HepG2 (cell line): Measurements from ENCODE around the gene CEP76. TPM values are rescaled to one million over a fixed set of nuclear protein-coding genes. Genes with fewer than 3 reads are reported as not detected.

Source experiments
- GATA4 ChIP-seq: sonication (generic); IDR thresholded peaks from 2 replicates; pipeline ENCODE4 v1.6.1; 2016; ENCODE audit warnings: antibody characterized with exemption, low read depth, borderline replicate concordance
- GATAD1 ChIP-seq: IDR thresholded peaks from 2 replicates; pipeline ENCODE4 v1.6.1; 2016; ENCODE audit warnings: missing genetic modification reagents, missing compliant biosample characterization
- IKZF1 ChIP-seq: fragments of 450-650 bp; IDR thresholded peaks from 2 replicates; pipeline ENCODE4 v1.7.1; 2016
- JUN ChIP-seq: sonication (generic); formaldehyde crosslinking; IDR thresholded peaks from 2 replicates; pipeline ENCODE4 v1.4.0; 2020; ENCODE audit warnings: mild to moderate bottlenecking, missing genetic modification reagents
- LCORL ChIP-seq, 2 experiments: fragments of 450-650 bp in 1 of 2; sonication (generic) in 1 of 2; formaldehyde crosslinking in 1 of 2; IDR thresholded peaks; 2 replicates each; pipeline versions ENCODE4 v1.5.0 to v1.6.1; 2017 to 2020; ENCODE audit warnings: antibody characterized with exemption in 1 of 2, missing genetic modification reagents in 1 of 2
- RFX5 ChIP-seq: IDR thresholded peaks from 2 replicates; pipeline ENCODE4 v1.6.1; 2011; ENCODE audit warnings: low read depth, low read length, improper control_type of control experiment
- TAF15 ChIP-seq: fragments of 200-400 bp; formaldehyde crosslinking; IDR thresholded peaks from one replicate; pipeline ENCODE4 v1.6.1; 2018; ENCODE audit warnings: mild to moderate bottlenecking, low read depth, low read length; ENCODE audit not compliant: poor library complexity, severe bottlenecking
- TCF12 ChIP-seq, 2 experiments: fragments of 450-650 bp in 1 of 2; sonication (generic) in 1 of 2; formaldehyde crosslinking in 1 of 2; IDR thresholded peaks; 2 replicates each; pipeline versions ENCODE4 v1.6.1 to v1.8.0; 2017 to 2022; ENCODE audit warnings: antibody characterized with exemption in 1 of 2, mild to moderate bottlenecking in 1 of 2, missing genetic modification reagents in 1 of 2, moderate library complexity in 1 of 2
- ZNF343 ChIP-seq: sonication (generic); formaldehyde crosslinking; IDR thresholded peaks from 2 replicates; pipeline ENCODE4 v1.4.0; 2020; ENCODE audit warnings: mild to moderate bottlenecking, missing genetic modification reagents
- ZNF451 ChIP-seq: sonication (generic); formaldehyde crosslinking; IDR thresholded peaks from 2 replicates; pipeline ENCODE4 v1.5.0; 2020; ENCODE audit warnings: mild to moderate bottlenecking, missing genetic modification reagents
- ZNF549 ChIP-seq: sonication (generic); formaldehyde crosslinking; IDR thresholded peaks from 2 replicates; pipeline ENCODE4 v1.5.0; 2020; ENCODE audit warnings: missing genetic modification reagents
- ZNF607 ChIP-seq: sonication (generic); formaldehyde crosslinking; IDR thresholded peaks from 2 replicates; pipeline ENCODE4 v1.5.1; 2020; ENCODE audit warnings: missing genetic modification reagents, mild to moderate bottlenecking, borderline replicate concordance
- ZNF709 ChIP-seq: sonication (generic); formaldehyde crosslinking; IDR thresholded peaks from 2 replicates; pipeline ENCODE4 v1.5.0; 2020; ENCODE audit warnings: mild to moderate bottlenecking, missing genetic modification reagents
- ZNF773 ChIP-seq: sonication (generic); formaldehyde crosslinking; IDR thresholded peaks from 2 replicates; pipeline ENCODE4 v1.4.0; 2020; ENCODE audit warnings: missing genetic modification reagents, borderline replicate concordance
- polyA plus RNA-seq, 8 experiments: library from polyadenylated mRNA; depleted of rRNA in 3 of 8; stranded (reverse) in 7 of 8; unstranded in 1 of 8; fragments of >200 nt; fragmentation: Illumina TruSeq in 4 of 8; extraction: Trizol in 4 of 8; gene quantifications; 2 replicates each; pipeline versions ENCODE4 v1.2.1 to v1.2.3, GENCODE V29; 2011 to 2016; ENCODE audit warnings: low read depth in 4 of 8, missing spikeins in 1 of 8, mixed read lengths in 1 of 8; ENCODE audit not compliant: insufficient read depth in 1 of 8
- total RNA-seq, 5 experiments: library from RNA; depleted of rRNA; stranded (reverse); fragments of >200 nt; fragmentation: Illumina TruSeq; extraction: Trizol; gene quantifications; 2 replicates each; pipeline ENCODE4 v1.2.3, GENCODE V29; 2016; ENCODE audit warnings: low read depth in 1 of 5
- TF ChIP-seq, protein P1 (sequence below): sonication (generic); formaldehyde crosslinking; IDR thresholded peaks from 2 replicates; pipeline ENCODE4 v1.5.1; 2020; ENCODE audit warnings: missing genetic modification reagents, mild to moderate bottlenecking, borderline replicate concordance
- TF ChIP-seq, protein P2 (sequence below): IDR thresholded peaks from 2 replicates; pipeline ENCODE4 v1.6.1; 2012; ENCODE audit warnings: low read depth, low read length, improper control_type of control experiment
- TF ChIP-seq, protein P3 (sequence below): sonication (generic); formaldehyde crosslinking; IDR thresholded peaks from 2 replicates; pipeline ENCODE4 v1.4.0; 2020; ENCODE audit warnings: missing genetic modification reagents
- TF ChIP-seq, protein P4 (sequence below): sonication (generic); formaldehyde crosslinking; conservative IDR thresholded peaks from 2 replicates; pipeline ENCODE4 v1.5.0; 2020; ENCODE audit warnings: missing genetic modification reagents

Gene CEP76
- total and polyA plus RNA-seq, 2 of the 13 experiments (the other 11 are each of a cell fraction or from before 2014, with no cell fraction given): 13.9 to 15.1 TPM

DNA sequence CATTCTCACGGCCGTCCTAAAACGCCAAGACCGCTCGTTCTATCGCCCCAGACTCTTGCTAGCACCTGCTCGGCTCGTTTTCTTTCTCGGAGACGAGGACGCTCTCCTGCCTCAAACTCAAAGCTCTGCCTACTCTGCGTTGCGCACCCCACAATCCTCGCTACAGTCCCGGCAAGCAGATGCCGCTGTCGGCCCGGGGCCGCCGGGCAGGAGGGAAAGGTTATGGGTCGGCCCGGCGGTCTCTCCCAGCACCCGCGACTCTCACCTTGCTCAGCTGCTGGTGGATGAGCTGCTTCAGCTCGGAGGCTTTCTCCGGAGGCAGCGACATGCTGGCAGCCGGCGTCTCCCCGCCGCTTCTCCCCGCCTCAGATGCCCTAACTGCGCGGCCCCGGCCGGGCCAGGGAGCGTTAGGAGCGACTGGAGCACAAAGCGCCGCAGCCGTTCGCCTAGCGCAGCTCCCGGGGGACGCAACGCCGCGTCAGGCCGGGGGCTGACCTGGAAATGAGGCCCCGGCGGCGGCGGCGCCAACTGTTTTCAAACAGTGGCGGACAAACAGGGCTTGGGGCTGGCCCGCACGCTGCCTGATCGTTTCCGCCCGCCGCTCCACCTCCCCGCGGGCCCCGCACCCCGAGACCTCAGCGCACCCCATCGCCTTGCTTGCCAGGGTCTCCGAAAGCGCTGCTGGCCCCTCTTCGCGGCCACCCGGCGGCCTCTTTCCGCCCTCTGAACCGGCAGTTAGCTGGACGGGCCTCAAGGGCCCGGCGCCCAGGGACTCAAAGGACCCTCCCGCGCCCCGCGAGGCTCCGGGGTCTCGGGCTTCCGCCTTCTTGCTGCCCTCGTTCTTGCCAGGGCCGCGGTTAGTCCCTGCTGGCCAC, at the start of gene CEP76, which contains the start of gene PSMG2 (continued):
- TF ChIP-seq GATA4: peak; percentile 42; the same call in 1 of the 2 replicates
- TF ChIP-seq JUN (CRISPR knock-in tag): no peak
- TF ChIP-seq RFX5: no peak
- TF ChIP-seq ZNF549 (CRISPR knock-in tag): no peak
- TF ChIP-seq TCF12 (IDR thresholded peaks at IDR 0.05): no peak
- TF ChIP-seq TCF12 (CRISPR knock-in tag; IDR thresholded peaks at IDR 0.05): no peak
- no peak for TF ChIP-seq TAF15
- peak; percentile 61 for TF ChIP-seq ZNF709
- no peak for TF ChIP-seq IKZF1
- TF ChIP-seq LCORL (IDR thresholded peaks at IDR 0.05): no peak
- peak; percentile 62 for TF ChIP-seq LCORL (CRISPR knock-in tag; IDR thresholded peaks at IDR 0.05)
- TF ChIP-seq, protein P1, sequence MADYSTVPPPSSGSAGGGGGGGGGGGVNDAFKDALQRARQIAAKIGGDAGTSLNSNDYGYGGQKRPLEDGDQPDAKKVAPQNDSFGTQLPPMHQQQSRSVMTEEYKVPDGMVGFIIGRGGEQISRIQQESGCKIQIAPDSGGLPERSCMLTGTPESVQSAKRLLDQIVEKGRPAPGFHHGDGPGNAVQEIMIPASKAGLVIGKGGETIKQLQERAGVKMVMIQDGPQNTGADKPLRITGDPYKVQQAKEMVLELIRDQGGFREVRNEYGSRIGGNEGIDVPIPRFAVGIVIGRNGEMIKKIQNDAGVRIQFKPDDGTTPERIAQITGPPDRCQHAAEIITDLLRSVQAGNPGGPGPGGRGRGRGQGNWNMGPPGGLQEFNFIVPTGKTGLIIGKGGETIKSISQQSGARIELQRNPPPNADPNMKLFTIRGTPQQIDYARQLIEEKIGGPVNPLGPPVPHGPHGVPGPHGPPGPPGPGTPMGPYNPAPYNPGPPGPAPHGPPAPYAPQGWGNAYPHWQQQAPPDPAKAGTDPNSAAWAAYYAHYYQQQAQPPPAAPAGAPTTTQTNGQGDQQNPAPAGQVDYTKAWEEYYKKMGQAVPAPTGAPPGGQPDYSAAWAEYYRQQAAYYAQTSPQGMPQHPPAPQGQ (CRISPR knock-in tag): no peak
- TF ChIP-seq ZNF451 (CRISPR knock-in tag): peak; percentile 24; the same call in 1 of the 2 replicates
- TF ChIP-seq, protein P2, sequence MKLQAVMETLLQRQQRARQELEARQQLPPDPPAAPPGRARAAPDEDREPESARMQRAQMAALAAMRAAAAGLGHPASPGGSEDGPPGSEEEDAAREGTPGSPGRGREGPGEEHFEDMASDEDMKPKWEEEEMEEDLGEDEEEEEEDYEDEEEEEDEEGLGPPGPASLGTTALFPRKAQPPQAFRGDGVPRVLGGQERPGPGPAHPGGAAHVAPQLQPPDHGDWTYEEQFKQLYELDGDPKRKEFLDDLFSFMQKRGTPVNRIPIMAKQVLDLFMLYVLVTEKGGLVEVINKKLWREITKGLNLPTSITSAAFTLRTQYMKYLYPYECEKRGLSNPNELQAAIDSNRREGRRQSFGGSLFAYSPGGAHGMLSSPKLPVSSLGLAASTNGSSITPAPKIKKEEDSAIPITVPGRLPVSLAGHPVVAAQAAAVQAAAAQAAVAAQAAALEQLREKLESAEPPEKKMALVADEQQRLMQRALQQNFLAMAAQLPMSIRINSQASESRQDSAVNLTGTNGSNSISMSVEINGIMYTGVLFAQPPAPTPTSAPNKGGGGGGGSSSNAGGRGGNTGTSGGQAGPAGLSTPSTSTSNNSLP: no peak
- TF ChIP-seq, protein P3, sequence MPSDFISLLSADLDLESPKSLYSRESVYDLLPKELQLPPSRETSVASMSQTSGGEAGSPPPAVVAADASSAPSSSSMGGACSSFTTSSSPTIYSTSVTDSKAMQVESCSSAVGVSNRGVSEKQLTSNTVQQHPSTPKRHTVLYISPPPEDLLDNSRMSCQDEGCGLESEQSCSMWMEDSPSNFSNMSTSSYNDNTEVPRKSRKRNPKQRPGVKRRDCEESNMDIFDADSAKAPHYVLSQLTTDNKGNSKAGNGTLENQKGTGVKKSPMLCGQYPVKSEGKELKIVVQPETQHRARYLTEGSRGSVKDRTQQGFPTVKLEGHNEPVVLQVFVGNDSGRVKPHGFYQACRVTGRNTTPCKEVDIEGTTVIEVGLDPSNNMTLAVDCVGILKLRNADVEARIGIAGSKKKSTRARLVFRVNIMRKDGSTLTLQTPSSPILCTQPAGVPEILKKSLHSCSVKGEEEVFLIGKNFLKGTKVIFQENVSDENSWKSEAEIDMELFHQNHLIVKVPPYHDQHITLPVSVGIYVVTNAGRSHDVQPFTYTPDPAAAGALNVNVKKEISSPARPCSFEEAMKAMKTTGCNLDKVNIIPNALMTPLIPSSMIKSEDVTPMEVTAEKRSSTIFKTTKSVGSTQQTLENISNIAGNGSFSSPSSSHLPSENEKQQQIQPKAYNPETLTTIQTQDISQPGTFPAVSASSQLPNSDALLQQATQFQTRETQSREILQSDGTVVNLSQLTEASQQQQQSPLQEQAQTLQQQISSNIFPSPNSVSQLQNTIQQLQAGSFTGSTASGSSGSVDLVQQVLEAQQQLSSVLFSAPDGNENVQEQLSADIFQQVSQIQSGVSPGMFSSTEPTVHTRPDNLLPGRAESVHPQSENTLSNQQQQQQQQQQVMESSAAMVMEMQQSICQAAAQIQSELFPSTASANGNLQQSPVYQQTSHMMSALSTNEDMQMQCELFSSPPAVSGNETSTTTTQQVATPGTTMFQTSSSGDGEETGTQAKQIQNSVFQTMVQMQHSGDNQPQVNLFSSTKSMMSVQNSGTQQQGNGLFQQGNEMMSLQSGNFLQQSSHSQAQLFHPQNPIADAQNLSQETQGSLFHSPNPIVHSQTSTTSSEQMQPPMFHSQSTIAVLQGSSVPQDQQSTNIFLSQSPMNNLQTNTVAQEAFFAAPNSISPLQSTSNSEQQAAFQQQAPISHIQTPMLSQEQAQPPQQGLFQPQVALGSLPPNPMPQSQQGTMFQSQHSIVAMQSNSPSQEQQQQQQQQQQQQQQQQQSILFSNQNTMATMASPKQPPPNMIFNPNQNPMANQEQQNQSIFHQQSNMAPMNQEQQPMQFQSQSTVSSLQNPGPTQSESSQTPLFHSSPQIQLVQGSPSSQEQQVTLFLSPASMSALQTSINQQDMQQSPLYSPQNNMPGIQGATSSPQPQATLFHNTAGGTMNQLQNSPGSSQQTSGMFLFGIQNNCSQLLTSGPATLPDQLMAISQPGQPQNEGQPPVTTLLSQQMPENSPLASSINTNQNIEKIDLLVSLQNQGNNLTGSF (CRISPR knock-in tag): no peak
- peak; percentile 3; the same call in 1 of the 2 replicates for TF ChIP-seq ZNF607 (CRISPR knock-in tag)
- no peak for TF ChIP-seq ZNF773 (CRISPR knock-in tag)
- TF ChIP-seq ZNF343 (CRISPR knock-in tag): no peak
- peak; percentile 91 for TF ChIP-seq GATAD1
- TF ChIP-seq, protein P4, sequence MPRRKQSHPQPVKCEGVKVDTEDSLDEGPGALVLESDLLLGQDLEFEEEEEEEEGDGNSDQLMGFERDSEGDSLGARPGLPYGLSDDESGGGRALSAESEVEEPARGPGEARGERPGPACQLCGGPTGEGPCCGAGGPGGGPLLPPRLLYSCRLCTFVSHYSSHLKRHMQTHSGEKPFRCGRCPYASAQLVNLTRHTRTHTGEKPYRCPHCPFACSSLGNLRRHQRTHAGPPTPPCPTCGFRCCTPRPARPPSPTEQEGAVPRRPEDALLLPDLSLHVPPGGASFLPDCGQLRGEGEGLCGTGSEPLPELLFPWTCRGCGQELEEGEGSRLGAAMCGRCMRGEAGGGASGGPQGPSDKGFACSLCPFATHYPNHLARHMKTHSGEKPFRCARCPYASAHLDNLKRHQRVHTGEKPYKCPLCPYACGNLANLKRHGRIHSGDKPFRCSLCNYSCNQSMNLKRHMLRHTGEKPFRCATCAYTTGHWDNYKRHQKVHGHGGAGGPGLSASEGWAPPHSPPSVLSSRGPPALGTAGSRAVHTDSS (CRISPR knock-in tag): no peak
